CD4-positive, CD25-positive, alpha-beta regulatory T cell (primary cell): ENCODE data around the gene FXYD1. TPM values are rescaled to one million over a fixed set of nuclear protein-coding genes. Genes with fewer than 3 reads are reported as not detected.
A peak's percentile ranks its signal among the peaks of the same experiment; 100 is the strongest.

Source experiments
- ATAC-seq, 2 donors: fragments of 150-1000 bp; cut with Tn5 transposase; one replicate each; pipeline ENCODE4 v1.10.0; 2021; ENCODE audit warnings: low read depth in 2 of 2, moderate number of reproducible peaks in 2 of 2, moderate library complexity in 1 of 2
- DNase-seq, 3 donors: peaks; one replicate each; pipeline versions ENCODE4 v3.0.0 to v3.0.0-alpha.2; 2012 to 2022; ENCODE audit warnings: mixed read lengths in 1 of 3
- H3K27ac ChIP-seq: one replicate; pipeline ENCODE4 v1.7.0; 2013; ENCODE audit warnings: mild to moderate bottlenecking, low read length; ENCODE audit not compliant: insufficient read depth, poor library complexity, severe bottlenecking
- H3K27me3 ChIP-seq: one replicate; pipeline ENCODE4 v1.7.0; 2013; ENCODE audit warnings: low read length; ENCODE audit not compliant: control insufficient read depth, insufficient read depth
- H3K36me3 ChIP-seq: one replicate; pipeline ENCODE4 v1.7.0; 2013; ENCODE audit warnings: mild to moderate bottlenecking, low read length, moderate library complexity; ENCODE audit not compliant: control insufficient read depth, insufficient read depth
- H3K4me1 ChIP-seq: 2 replicates; pipeline ENCODE4 v1.7.0; 2013; ENCODE audit warnings: mild to moderate bottlenecking, low read length; ENCODE audit not compliant: insufficient read depth, control insufficient read depth, poor library complexity, severe bottlenecking
- H3K4me3 ChIP-seq: one replicate; pipeline ENCODE4 v1.7.0; 2013; ENCODE audit warnings: low read depth, mild to moderate bottlenecking, low read length, moderate library complexity
- H3K9me3 ChIP-seq, 2 experiments: 1 replicate in 1 of 2; 2 replicates in 1 of 2; pipeline ENCODE4 v1.7.0; 2013; ENCODE audit warnings: low read length in 2 of 2, mild to moderate bottlenecking in 1 of 2, moderate library complexity in 1 of 2; ENCODE audit not compliant: control insufficient read depth in 2 of 2
- H3K27ac Mint-ChIP-seq, 3 donors: one replicate each; pipeline ENCODE4 v1.8.0; 2020 to 2022; ENCODE audit warnings: mild to moderate bottlenecking in 3 of 3, mixed read lengths in 3 of 3, moderate library complexity in 2 of 3
- H3K27me3 Mint-ChIP-seq: one replicate; pipeline ENCODE4 v1.8.0; 2022; ENCODE audit warnings: mild to moderate bottlenecking, mixed read lengths
- H3K36me3 Mint-ChIP-seq: one replicate; pipeline ENCODE4 v1.8.0; 2020; ENCODE audit warnings: mixed read lengths
- H3K4me1 Mint-ChIP-seq, 4 donors: one replicate each; pipeline ENCODE4 v1.8.0; 2020 to 2022; ENCODE audit warnings: mixed read lengths in 4 of 4, mild to moderate bottlenecking in 1 of 4
- H3K4me3 Mint-ChIP-seq, 4 donors: one replicate each; pipeline ENCODE4 v1.8.0; 2020 to 2022; ENCODE audit warnings: mild to moderate bottlenecking in 4 of 4, mixed read lengths in 4 of 4, moderate library complexity in 3 of 4
- H3K9me3 Mint-ChIP-seq, 7 donors: one replicate each; pipeline ENCODE4 v1.8.0; 2020 to 2022; ENCODE audit warnings: mixed read lengths in 7 of 7, mild to moderate bottlenecking in 3 of 7, moderate library complexity in 2 of 7
- polyA plus RNA-seq, 4 donors: library from polyadenylated mRNA; unstranded; fragments of 300-500 nt; fragmentation: Illumina TruSeq; gene quantifications; one replicate each; pipeline ENCODE4 v1.2.3, GENCODE V29; 2021
- total RNA-seq: library from RNA; stranded (reverse); gene quantifications from one replicate; pipeline ENCODE4 v1.2.3, GENCODE V29; 2022

The FXYD1 gene
- total and polyA plus RNA-seq, 5 donors from 2014 or later, result 1.6 to 3.7 (median 2.6) TPM

DNA sequence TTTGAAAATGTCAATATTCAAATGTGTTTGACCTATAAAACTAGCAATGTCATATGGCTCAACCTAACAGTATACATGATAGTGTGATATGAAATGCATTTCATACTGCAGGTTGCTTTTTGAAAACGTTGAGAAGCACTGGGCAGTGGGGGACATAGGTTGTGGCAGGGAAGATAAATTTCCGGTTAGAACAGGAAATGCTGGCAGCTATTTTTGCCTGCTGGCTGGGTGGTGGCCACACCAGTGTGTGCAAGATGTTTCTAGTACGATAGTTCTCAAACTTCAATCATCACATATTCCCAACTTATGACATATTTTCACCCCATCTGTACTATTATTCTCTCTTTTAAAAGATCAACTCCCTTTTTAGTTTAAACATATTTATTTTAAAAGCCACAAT is 33.1 kb downstream of the FXYD1 start:
- Mint-ChIP-seq H3K4me3 (peak overlapping the region in 3 of 4 donors; percentile 40 to 44 (median 42)), H3K9me3 (peaks cover 0 to 2% (median 0%) of the 10 kb centered on the region in 7 donors), H3K4me1 (peaks cover 22 to 58% (median 39%) of the 10 kb centered on the region in 4 donors), H3K27me3 (no peaks in the 10 kb centered on the region), H3K27ac (peak overlapping the region; percentile 20 to 68 (median 63)), H3K36me3 (peaks cover 19% of the 10 kb centered on the region)
- no peak overlapping the region for H3K4me3 ChIP-seq
- no peaks in the 10 kb centered on the region for H3K9me3 ChIP-seq
- peaks cover 35% of the 10 kb centered on the region for H3K4me1 ChIP-seq
- H3K27me3 ChIP-seq, result no peaks in the 10 kb centered on the region
- H3K36me3 ChIP-seq, result peaks cover 34% of the 10 kb centered on the region
- peak overlapping the region; percentile 43 for H3K27ac ChIP-seq
- ATAC-seq (no peak), DNase-seq (peak in 1 of 3 donors; percentile 54)

GRCh38 chr19:35174226-35174625 is 35.6 kb downstream of the FXYD1 start:
- Histone ChIP-seq H3K36me3 (peaks cover 17% of the 10 kb centered on the region), H3K27me3 (no peaks in the 10 kb centered on the region), H3K27ac (no peak overlapping the region), H3K9me3 (peaks cover 5 to 10% of the 10 kb centered on the region in 2 experiments), H3K4me3 (no peak overlapping the region), H3K4me1 (peaks cover 21% of the 10 kb centered on the region)
- Mint-ChIP-seq H3K4me1 (peaks cover 12 to 50% (median 27%) of the 10 kb centered on the region in 4 donors), H3K4me3 (no peak overlapping the region), H3K9me3 (peaks cover 0 to 4% (median 0%) of the 10 kb centered on the region in 7 donors), H3K27ac (peak overlapping the region in 2 of 3 donors; percentile 84 to 90), H3K27me3 (no peaks in the 10 kb centered on the region), H3K36me3 (peaks cover 2% of the 10 kb centered on the region)
- ATAC-seq (no peak), DNase-seq (no peak)

DNA sequence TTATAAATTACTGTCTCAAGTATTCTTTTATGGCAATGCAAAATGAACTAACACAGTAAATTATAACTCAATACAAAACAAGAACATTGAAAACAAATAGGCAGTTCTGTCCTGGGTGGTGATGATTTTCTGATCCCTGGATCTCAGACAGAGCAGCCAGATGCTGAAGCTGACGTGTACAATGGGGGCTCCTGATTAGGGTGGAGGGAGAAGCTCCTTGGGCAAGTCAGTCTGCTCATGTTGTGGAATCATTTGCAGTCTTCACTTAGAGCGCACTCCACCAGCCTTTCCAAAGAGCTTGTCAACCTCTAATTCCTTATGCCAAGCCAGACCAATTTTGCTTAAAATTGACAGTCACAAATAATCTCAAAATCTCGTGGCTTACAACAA is 37.6 kb downstream of the FXYD1 start:
- H3K27ac Mint-ChIP-seq, result peak overlapping the region in 2 of 3 donors; percentile 71 to 83
- peaks cover 7 to 54% (median 27%) of the 10 kb centered on the region in 4 donors for H3K4me1 Mint-ChIP-seq
- H3K36me3 Mint-ChIP-seq, result no peaks in the 10 kb centered on the region
- peaks cover 5 to 10% of the 10 kb centered on the region in 2 experiments for H3K9me3 ChIP-seq
- H3K4me3 Mint-ChIP-seq, result no peak overlapping the region
- no peaks in the 10 kb centered on the region for H3K36me3 ChIP-seq
- no peaks in the 10 kb centered on the region for H3K27me3 Mint-ChIP-seq
- ATAC-seq (no peak), DNase-seq (no peak)
- H3K4me3 ChIP-seq, result no peak overlapping the region
- H3K4me1 ChIP-seq, result peaks cover 17% of the 10 kb centered on the region
- no peaks in the 10 kb centered on the region for H3K27me3 ChIP-seq
- peaks cover 0 to 4% (median 1%) of the 10 kb centered on the region in 7 donors for H3K9me3 Mint-ChIP-seq
- H3K27ac ChIP-seq, result no peak overlapping the region

DNA sequence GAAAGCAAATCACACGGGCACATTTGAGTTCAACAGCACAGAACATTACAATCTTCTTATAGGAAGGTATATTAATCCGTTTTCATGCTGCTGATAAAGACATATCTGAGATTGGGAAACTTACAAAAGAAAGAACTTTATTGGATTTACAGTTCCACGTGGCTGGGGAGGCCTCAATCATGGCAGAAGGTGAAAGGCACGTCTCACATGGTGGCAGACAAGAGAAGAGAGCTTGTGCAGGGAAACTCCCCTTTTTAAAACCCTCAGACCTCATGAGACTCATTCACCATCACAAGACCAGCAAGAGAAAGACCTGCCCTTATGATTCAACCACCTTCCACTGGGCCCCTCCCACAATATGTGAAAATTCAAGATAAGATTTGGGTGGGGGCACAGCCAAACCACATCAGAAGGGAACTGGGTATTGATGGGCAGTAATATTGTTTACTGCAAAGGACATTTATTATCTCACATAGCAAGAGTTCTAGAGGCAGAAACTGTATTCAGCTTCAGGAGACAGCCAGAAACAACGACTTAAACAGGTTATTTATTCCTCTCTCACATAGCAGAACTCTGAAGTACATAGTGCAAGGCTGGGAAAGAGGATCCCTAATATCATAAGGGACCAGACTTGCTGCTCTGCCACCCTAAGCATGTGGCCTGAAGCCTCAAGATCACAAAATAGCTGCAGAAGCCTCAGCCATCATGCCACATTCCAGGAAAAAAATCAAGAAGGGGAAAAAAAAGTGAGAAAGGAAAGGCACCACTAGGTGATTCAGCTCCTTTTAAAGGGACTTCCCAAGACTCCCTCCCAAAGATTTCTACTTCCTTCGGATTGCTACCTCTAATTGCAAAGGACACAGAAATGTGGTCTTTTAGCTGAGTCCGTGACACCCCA is 39.0 kb downstream of the FXYD1 start:
- no peaks in the 10 kb centered on the region for H3K36me3 ChIP-seq
- H3K9me3 ChIP-seq, result peaks cover 5 to 10% of the 10 kb centered on the region in 2 experiments
- no peaks in the 10 kb centered on the region for H3K36me3 Mint-ChIP-seq
- H3K27ac ChIP-seq, result no peak overlapping the region
- ATAC-seq (no peak), DNase-seq (no peak)
- peaks cover 6% of the 10 kb centered on the region for H3K4me1 ChIP-seq
- H3K9me3 Mint-ChIP-seq, result peaks cover 0 to 4% (median 2%) of the 10 kb centered on the region in 7 donors
- peak overlapping the region in 2 of 3 donors; percentile 16 to 59 for H3K27ac Mint-ChIP-seq
- H3K4me3 ChIP-seq, result no peak overlapping the region
- no peaks in the 10 kb centered on the region for H3K27me3 ChIP-seq
- H3K4me3 Mint-ChIP-seq, result no peak overlapping the region
- H3K27me3 Mint-ChIP-seq, result no peaks in the 10 kb centered on the region
- peaks cover 0 to 44% (median 21%) of the 10 kb centered on the region in 4 donors for H3K4me1 Mint-ChIP-seq

DNA sequence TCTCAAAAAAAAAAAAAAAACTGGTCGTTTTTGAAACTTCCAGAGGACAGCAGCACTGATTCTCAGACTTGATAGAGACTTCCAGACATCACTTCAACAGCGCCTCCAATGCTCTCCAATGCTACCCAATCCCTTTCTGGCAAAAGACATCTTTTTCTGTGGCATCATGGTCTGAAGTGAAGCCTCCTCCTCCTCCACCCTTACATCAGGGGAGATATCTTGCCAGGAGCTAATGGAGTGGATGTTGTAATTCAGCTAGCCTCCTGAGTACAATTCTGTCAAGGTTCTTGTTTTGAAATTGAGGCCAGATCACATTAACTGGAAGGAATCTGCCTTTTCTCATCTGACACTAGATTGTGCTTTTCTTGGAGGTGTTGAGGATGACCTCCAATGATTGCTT is 40.1 kb downstream of the FXYD1 start:
- peak overlapping the region in 1 of 4 donors; percentile 17 for H3K4me3 Mint-ChIP-seq
- H3K36me3 ChIP-seq, result no peaks in the 10 kb centered on the region
- H3K27ac ChIP-seq, result no peak overlapping the region
- no peak overlapping the region for H3K4me3 ChIP-seq
- H3K27me3 Mint-ChIP-seq, result no peaks in the 10 kb centered on the region
- H3K4me1 Mint-ChIP-seq, result peaks cover 0 to 39% (median 16%) of the 10 kb centered on the region in 4 donors
- DNase-seq, result no peak
- H3K4me1 ChIP-seq, result peaks cover 4% of the 10 kb centered on the region
- no peak for ATAC-seq
- H3K9me3 ChIP-seq, result peaks cover 5 to 10% of the 10 kb centered on the region in 2 experiments
- no peaks in the 10 kb centered on the region for H3K36me3 Mint-ChIP-seq
- H3K27ac Mint-ChIP-seq, result peak overlapping the region in 1 of 3 donors; percentile 65
- no peaks in the 10 kb centered on the region for H3K27me3 ChIP-seq
- H3K9me3 Mint-ChIP-seq, result peaks cover 0 to 5% (median 3%) of the 10 kb centered on the region in 7 donors

GRCh38 chr19:35179830-35180229 is 41.2 kb downstream of the FXYD1 start:
- Mint-ChIP-seq H3K27ac (no peak overlapping the region), H3K27me3 (peaks cover 4% of the 10 kb centered on the region), H3K9me3 (peaks cover 1 to 10% (median 4%) of the 10 kb centered on the region in 7 donors), H3K4me3 (no peak overlapping the region), H3K36me3 (no peaks in the 10 kb centered on the region), H3K4me1 (peaks cover 1 to 39% (median 20%) of the 10 kb centered on the region in 4 donors)
- Histone ChIP-seq H3K36me3 (no peaks in the 10 kb centered on the region), H3K27ac (no peak overlapping the region), H3K4me3 (no peak overlapping the region), H3K27me3 (no peaks in the 10 kb centered on the region), H3K9me3 (peaks cover 5 to 10% of the 10 kb centered on the region in 2 experiments), H3K4me1 (peaks cover 4% of the 10 kb centered on the region)
- DNase-seq (no peak), ATAC-seq (no peak)

- Mint-ChIP-seq H3K9me3 (peaks cover 1 to 13% (median 4%) of the 10 kb centered on the region in 7 donors), H3K4me1 (peaks cover 6 to 28% (median 16%) of the 10 kb centered on the region in 4 donors), H3K4me3 (no peak overlapping the region), H3K27me3 (peaks cover 7% of the 10 kb centered on the region), H3K27ac (no peak overlapping the region), H3K36me3 (no peaks in the 10 kb centered on the region)
- Histone ChIP-seq H3K27ac (no peak overlapping the region), H3K36me3 (no peaks in the 10 kb centered on the region), H3K4me3 (no peak overlapping the region), H3K27me3 (no peaks in the 10 kb centered on the region), H3K4me1 (peaks cover 4% of the 10 kb centered on the region), H3K9me3 (peaks cover 5 to 10% of the 10 kb centered on the region in 2 experiments)
- ATAC-seq (no peak), DNase-seq (no peak)
These were observed 42.8 kb downstream of the FXYD1 start for GRCh38 chr19:35181387-35181786.
